GM12872 (cell line): ENCODE measurements around the gene CD96.
A peak's percentile ranks its signal among the peaks of the same experiment; 100 is the strongest.

ENCODE experiments used
- TF ChIP-seq, protein P1 (sequence below): IDR thresholded peaks from 3 replicates; pipeline ENCODE4 v1.5.1; 2011; ENCODE audit warnings: low read depth, mild to moderate bottlenecking, low read length, moderate library complexity; ENCODE audit not compliant: insufficient read depth

CD96 gene

DNA sequence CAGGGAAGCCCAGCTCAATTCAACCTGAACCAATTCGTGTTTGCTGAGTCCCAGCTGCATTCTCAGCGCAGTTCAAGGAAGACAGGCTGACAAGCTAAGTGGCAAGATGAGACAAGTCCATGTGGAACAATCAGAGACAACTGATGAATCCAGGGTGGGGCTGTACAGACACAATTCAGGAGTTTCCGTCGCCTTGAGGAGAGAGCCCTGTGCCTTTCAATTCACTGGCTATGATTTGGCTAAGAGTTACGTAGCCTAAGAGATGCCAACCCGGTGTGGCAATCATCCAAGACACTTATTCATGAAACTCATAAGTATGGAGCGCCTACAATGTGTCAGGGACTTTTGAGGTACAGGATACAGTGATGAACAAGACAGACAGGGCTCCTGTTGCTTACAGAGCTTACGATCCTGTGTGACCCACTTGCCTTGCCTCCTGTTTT, 68.6 kb downstream of the CD96 start:
- TF ChIP-seq, protein P1, sequence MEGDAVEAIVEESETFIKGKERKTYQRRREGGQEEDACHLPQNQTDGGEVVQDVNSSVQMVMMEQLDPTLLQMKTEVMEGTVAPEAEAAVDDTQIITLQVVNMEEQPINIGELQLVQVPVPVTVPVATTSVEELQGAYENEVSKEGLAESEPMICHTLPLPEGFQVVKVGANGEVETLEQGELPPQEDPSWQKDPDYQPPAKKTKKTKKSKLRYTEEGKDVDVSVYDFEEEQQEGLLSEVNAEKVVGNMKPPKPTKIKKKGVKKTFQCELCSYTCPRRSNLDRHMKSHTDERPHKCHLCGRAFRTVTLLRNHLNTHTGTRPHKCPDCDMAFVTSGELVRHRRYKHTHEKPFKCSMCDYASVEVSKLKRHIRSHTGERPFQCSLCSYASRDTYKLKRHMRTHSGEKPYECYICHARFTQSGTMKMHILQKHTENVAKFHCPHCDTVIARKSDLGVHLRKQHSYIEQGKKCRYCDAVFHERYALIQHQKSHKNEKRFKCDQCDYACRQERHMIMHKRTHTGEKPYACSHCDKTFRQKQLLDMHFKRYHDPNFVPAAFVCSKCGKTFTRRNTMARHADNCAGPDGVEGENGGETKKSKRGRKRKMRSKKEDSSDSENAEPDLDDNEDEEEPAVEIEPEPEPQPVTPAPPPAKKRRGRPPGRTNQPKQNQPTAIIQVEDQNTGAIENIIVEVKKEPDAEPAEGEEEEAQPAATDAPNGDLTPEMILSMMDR = no peak

DNA sequence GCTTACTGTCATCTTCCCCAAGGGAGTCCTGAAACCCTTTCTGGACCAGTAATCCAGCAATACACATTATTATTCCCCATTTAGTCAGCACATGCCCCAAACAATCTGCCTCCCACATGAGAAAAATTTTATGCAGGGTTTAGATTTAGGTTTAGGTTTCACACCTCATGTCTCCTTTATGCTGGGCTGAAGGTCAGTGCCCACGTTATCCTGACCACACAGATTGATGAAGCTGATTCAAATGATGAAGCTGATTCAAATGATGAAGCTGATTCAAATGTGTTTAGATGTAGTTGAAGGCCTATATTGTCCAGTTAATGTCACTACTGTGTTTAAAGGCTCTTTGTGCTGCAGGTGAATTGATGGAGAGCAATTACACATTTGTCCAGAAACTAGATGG, 71.3 kb downstream of the CD96 start:
- TF ChIP-seq, protein P1 = no peak

DNA sequence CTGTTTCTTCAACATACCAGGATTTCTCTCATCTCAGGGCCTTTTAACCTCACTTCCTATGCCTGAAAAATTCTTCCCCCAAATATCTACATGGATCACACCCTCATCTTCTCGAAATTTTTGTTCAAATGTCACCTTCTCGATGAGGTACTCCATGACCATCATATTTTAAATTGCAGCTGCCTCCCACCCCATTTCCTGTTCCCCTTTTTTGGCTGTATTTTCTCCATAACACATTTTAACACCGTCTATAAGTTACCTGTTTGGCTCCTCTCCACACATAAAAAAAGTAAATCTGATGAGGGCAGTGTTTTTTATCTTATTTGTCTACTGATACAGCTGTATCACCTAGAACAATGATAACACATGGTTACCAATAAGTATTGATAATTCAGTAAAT, 73.9 kb downstream of the CD96 start:
- TF ChIP-seq, protein P1 = no peak

DNA sequence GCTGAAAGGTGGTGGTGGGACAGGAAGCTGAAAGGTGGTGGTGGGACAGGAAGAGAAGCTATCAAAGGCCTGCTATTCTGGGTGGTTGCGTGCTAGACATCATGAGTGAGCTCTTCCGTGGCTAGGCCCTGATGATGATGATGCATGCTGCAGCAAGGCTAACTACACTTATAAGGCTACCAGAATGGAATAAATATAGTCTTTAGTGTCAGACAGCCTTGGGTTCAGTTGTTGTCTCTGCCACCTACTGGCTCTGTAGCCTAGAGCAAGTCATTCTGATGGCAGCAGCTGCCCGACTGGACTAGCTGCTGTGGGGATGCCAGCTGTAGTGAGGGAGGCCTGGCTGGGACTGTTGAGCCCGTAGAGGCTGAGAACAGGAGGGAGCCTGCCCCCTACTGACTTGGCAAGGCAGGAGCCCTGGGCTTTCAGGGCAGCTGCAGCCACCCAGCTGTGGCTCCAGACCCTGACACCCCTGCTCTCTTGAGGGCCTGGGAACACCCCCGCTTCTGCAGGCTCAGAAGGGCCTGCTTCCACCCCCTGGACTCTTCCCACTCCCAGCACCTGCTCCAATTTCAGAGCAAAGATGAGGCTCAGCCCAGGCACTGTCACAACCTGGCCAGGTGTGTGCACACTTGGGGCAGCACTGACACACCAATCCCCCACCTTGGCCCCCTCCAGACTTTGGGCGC, 74.6 kb downstream of the CD96 start:
- TF ChIP-seq, protein P1 = peak; percentile 61

DNA sequence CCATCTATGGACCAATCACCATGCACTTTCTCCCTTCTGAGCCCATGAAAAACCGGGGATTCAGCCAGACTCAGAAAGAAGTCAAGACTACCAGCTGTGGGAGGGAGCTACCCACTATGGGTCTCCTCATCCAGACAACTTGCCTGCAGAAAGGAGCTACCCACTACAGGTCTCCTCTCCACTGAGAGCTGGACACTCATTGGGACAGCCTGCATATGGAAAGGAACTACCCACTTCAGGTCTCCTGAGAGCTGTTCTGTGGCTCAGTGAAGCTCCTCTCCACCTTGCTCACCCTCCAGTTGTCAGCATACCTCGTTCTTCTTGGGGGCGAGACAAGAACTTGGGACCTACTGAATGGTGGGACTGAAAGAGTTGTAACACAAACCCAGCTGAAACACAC, 75.4 kb downstream of the CD96 start:
- TF ChIP-seq, protein P1 = no peak

DNA sequence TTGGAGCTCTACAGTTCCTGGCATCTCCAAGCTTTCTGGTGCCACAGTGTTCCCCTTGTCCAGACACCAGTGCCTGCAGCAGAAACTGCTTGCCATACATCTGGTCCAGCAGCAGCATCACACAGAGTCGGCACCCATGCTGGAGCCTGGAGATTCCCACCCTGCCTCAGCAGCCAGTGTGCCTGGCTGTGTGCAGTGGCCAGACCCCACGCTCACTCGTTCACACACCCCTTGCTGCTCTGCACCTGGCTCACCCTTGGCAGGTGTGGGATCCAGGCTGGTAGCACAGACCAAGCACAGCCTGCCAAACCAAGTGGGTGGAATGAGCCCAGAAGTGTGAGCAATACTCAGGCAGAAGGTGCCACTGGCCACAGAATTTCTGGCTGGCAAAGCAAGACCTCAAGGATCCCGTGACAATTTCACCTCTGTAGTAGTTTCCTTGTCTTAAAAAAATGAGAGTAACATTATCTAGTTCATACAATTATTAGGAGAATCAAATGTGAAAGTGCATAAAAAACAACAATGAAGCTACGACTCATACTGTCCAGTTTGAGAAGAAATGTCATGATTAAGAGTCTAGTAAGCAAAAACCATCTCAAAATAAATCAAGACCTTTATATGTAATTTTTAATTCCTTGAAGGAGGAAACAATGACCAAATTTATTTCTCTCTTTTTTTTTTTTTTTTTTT, 76.1 kb downstream of the CD96 start:
- TF ChIP-seq, protein P1 = no peak

DNA sequence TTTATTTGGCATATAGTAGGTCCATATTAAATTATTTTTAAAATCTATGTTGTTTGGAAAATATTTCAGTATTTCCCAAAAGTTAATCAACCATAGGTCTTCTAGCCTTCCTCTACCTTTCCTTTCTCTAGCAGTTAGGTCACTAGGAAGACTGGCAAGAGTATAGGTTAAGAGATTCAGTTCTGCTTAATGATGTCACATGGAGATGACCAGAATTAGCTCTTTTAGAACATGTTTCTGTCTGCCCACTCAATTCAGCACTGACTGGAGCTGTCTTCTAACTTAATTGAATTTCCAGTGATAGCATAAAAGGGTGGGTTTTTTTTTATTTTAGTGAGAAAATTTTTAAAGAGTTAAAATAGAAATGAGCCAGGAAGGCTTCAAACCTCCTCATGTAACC, 76.9 kb downstream of the CD96 start:
- TF ChIP-seq, protein P1 = no peak
